T47D (cell line): ENCODE data around the gene LGALS7.
"Not testable (repeated sequence)": the region's sequence is repeated elsewhere in the genome, so short reads cannot be mapped to it uniquely, and the experiment has no call there.

Experiments
- DNase-seq, 2 experiments: peaks; one replicate each; pipeline versions ENCODE4 v3.0.0 to v3.0.0-alpha.2; 2011 to 2012; ENCODE audit warnings: low read depth in 1 of 2, low spot score in 1 of 2
- JUND ChIP-seq: IDR thresholded peaks from 2 replicates; pipeline ENCODE4 v1.6.1; 2012; ENCODE audit warnings: low read depth
- in situ Hi-C: cut with HindIII; loops from 2 replicates; pipeline ENCODE4 v1.10.0; 2016; ENCODE audit warnings: low sequenced_read_pairs, low pct_unique_long_range_greater_than_20kb

Gene LGALS7

GRCh38 chr19:38792250-38793111 lies 19.2 kb upstream of the LGALS7 start:
- no peak for DNase-seq
- TF ChIP-seq JUND = no peak
- in situ Hi-C loops = no loop called here

DNA sequence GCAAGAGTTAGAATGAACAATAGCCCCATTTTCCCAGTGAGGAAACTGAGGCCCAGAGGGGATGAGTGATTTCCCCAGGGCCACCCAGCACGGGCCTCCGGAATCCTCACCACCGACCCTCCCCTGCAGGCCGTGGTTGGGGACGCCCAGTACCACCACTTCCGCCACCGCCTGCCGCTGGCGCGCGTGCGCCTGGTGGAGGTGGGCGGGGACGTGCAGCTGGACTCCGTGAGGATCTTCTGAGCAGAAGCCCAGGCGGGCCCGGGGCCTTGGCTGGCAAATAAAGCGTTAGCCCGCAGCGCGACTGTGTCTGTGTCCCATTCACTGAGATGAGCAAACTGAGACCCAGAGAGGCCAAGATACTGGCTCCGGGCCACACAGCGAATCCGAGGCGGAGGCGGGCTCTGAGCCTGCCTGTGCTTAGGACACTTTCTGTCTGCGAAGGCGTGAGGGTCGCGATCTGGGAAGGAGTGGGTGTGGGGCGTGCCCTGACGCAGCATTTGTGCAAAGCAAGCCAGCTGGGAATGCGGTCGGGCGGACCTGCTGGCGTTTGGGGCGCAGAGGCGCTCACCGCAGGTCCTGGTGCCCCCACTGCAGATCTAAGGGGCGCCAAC lies 18.2 kb upstream of the LGALS7 start:
- in situ Hi-C loops, DNase-seq: not testable (repeated sequence)

GRCh38 chr19:38790507-38791403 lies 17.4 kb upstream of the LGALS7 start:
- in situ Hi-C loops, DNase-seq: not testable (repeated sequence)

- TF ChIP-seq JUND = no peak
- in situ Hi-C loops = no loop called here
- DNase-seq = no peak
These were observed 15.3 kb upstream of the LGALS7 start, which contains the start of gene LGALS7B for GRCh38 chr19:38788478-38789243. LGALS7B (plus strand) TSS chr19:38789200; CDS start chr19:38789227, 27 bp downstream.

DNA sequence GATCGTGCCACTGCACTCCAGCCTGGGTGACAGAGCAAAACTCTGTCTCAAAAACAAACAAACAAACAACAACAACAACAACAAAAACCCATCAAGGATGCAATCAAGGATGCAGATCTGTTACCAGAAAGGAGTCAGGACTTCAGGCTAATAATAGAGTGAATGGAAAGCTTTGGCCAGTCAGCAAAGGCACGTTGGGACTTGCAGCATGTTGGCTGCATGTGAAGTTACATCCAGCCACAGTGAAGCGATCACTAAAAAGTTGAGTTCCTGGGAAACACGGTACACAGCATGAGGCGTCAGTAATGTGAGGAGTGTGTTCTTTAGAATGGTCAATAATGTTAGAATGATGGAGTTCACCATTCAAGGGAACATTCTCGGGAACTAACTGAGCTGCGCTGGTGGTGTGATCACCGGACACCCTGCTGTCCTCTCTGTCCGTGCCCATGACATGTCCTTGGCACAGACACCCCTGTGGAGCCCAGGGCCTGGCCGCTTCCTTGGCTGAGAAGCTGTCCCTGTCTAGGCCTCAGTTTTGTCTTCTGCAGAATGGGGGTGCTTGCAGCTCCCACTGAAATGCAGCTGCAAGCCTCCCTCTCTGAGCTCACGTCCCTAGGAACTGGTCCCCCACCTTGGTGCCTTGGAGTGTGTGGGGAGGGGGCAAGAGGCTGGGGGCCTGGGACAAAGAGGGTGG lies 13.4 kb upstream of the LGALS7 start:
- DNase-seq = no peak
- in situ Hi-C loops = no loop called here
- no peak for TF ChIP-seq JUND

DNA sequence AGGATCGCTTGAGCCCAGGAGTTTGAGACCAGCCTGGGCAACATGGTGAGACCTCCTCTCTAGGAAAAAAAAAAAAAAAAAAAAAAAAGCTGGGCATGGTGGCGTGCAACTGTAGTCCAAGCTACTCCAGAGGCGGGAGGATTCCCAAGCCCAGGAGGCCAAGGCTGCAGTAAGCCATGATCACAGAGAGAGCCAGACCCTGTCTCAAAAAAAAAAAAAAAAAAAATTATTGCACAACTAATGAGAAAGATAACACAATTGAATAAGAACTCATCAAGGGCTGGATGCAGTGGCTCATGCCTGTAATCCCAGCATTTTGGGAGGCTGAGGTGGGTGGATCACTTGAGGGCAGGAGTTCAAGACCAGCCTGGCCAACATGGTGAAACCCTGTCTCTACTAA lies 12.7 kb upstream of the LGALS7 start:
- in situ Hi-C loops, DNase-seq: not testable (repeated sequence)

GRCh38 chr19:38785187-38785699 lies 11.9 kb upstream of the LGALS7 start:
- no peak for TF ChIP-seq JUND
- DNase-seq = no peak
- in situ Hi-C loops = no loop called here

- in situ Hi-C loops = no loop called here
- TF ChIP-seq JUND = no peak
- DNase-seq = no peak
These were observed 10.9 kb upstream of the LGALS7 start for GRCh38 chr19:38784224-38784623.

DNA sequence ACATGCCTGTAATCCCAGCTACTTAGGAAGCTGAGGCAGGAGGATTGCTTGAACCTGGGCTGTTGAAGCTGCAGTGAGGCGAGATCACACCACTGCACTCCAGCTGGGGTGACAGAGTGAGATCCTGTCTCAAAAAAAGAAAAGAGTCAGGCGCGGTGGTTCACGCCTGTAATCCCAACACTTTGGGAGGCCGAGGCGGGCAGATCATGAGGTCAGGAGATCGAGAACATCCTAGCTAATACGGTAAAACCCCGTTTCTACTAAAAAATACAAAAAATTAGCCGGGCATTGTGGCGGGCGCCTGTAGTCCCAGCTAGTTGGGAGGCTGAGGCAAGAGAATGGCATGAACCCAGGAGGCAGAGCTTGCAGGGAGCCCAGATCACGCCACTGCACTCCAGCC lies 8.9 kb upstream of the LGALS7 start:
- DNase-seq, in situ Hi-C loops: not testable (repeated sequence)

- TF ChIP-seq JUND = no peak
- in situ Hi-C loops = no loop called here
- no peak for DNase-seq
These were observed 7.7 kb upstream of the LGALS7 start for GRCh38 chr19:38781058-38781457.

DNA sequence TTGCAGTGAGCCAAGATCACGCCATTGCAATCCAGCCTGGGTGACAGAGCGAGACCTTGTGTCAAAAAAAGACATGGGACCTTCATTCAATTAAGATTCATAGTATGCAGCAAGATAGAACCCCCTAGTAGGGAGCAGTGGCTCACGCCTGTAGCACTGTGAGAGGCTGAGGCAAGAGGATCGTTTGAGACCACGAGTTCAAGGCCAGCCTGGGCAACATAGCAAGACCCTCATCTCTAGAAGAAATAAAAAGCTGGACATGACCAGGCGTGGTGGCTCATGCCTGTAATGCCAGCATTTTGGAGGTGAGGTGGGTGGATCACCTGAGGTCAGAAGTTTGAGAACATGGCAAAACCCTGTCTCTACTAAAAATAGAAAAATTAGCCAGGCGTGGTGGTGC lies 7.1 kb upstream of the LGALS7 start:
- TF ChIP-seq JUND = no peak
- no peak for DNase-seq
- in situ Hi-C loops = no loop called here

DNA sequence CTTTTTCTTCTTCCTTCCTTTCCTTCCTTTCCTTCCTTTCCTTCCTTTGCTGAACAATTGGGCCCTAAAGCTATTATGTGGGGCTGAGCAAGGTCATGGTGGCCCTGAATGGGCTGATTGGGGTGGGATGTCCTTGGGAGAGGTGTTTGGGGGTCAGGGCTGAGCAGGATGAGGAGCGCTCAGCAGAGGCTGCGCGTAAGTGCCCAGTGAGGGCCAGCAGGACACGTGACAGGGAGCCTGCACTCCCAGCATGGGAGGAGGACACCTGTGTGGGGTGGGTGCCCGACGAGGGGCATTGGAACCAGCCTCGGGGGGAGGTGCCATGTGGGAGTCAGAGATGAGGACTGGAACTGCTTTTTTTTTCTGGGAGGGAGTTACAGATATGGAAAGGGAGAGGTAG lies 5.4 kb upstream of the LGALS7 start:
- no peak for DNase-seq
- in situ Hi-C loops = no loop called here
- TF ChIP-seq JUND = no peak
